IPS-15b (cell line): ENCODE data around the gene TNPO1.

Experiments
- H3K27me3 ChIP-seq: one replicate; pipeline ENCODE4 v1.6.1; 2013; ENCODE audit warnings: low read length; ENCODE audit not compliant: control insufficient read depth, insufficient read depth
- H3K36me3 ChIP-seq: one replicate; pipeline ENCODE4 v1.6.1; 2013; ENCODE audit warnings: low read length; ENCODE audit not compliant: control insufficient read depth, insufficient read depth
- H3K4me1 ChIP-seq: one replicate; pipeline ENCODE4 v1.6.1; 2013; ENCODE audit warnings: mild to moderate bottlenecking, low read length; ENCODE audit not compliant: control insufficient read depth, insufficient read depth
- H3K4me3 ChIP-seq: one replicate; pipeline ENCODE4 v1.5.1; 2013; ENCODE audit warnings: low read depth, low read length
- H3K9ac ChIP-seq: one replicate; pipeline ENCODE4 v1.6.1; 2013; ENCODE audit warnings: low read depth, mild to moderate bottlenecking, low read length
- H3K9me3 ChIP-seq: one replicate; pipeline ENCODE4 v1.6.1; 2013; ENCODE audit warnings: mild to moderate bottlenecking, low read length; ENCODE audit not compliant: control insufficient read depth, insufficient read depth

TNPO1 gene

GRCh38 chr5:72860499-72860898 lies 44.0 kb downstream of the TNPO1 start:
- Histone ChIP-seq H3K27me3 (no peaks in the 10 kb centered on the region), H3K9me3 (no peaks in the 10 kb centered on the region), H3K4me3 (no peak overlapping the region), H3K4me1 (no peaks in the 10 kb centered on the region), H3K9ac (no peak overlapping the region), H3K36me3 (peaks cover 15% of the 10 kb centered on the region)

GRCh38 chr5:72871366-72872024 lies 55.0 kb downstream of the TNPO1 start:
- Histone ChIP-seq H3K9me3 (no peaks in the 10 kb centered on the region), H3K9ac (no peak overlapping the region), H3K36me3 (peaks cover 7% of the 10 kb centered on the region), H3K4me1 (no peaks in the 10 kb centered on the region), H3K4me3 (no peak overlapping the region), H3K27me3 (no peaks in the 10 kb centered on the region)

GRCh38 chr5:72878854-72879253 lies 62.4 kb downstream of the TNPO1 start:
- no peak overlapping the region for H3K9ac ChIP-seq
- no peaks in the 10 kb centered on the region for H3K9me3 ChIP-seq
- no peaks in the 10 kb centered on the region for H3K4me1 ChIP-seq
- no peaks in the 10 kb centered on the region for H3K27me3 ChIP-seq
- H3K4me3 ChIP-seq: no peak overlapping the region
- H3K36me3 ChIP-seq: peaks cover 3% of the 10 kb centered on the region

GRCh38 chr5:72882989-72883388 lies 66.5 kb downstream of the TNPO1 start:
- Histone ChIP-seq H3K4me3 (no peak overlapping the region), H3K9me3 (no peaks in the 10 kb centered on the region), H3K36me3 (peaks cover 10% of the 10 kb centered on the region), H3K27me3 (no peaks in the 10 kb centered on the region), H3K9ac (no peak overlapping the region), H3K4me1 (no peaks in the 10 kb centered on the region)

GRCh38 chr5:72883850-72884249 lies 67.4 kb downstream of the TNPO1 start:
- no peak overlapping the region for H3K4me3 ChIP-seq
- H3K27me3 ChIP-seq: no peaks in the 10 kb centered on the region
- no peaks in the 10 kb centered on the region for H3K9me3 ChIP-seq
- no peak overlapping the region for H3K9ac ChIP-seq
- peaks cover 14% of the 10 kb centered on the region for H3K36me3 ChIP-seq
- no peaks in the 10 kb centered on the region for H3K4me1 ChIP-seq

GRCh38 chr5:72884892-72885291 lies 68.4 kb downstream of the TNPO1 start:
- Histone ChIP-seq H3K4me1 (no peaks in the 10 kb centered on the region), H3K36me3 (peaks cover 20% of the 10 kb centered on the region), H3K4me3 (no peak overlapping the region), H3K9me3 (no peaks in the 10 kb centered on the region), H3K27me3 (no peaks in the 10 kb centered on the region), H3K9ac (no peak overlapping the region)

- Histone ChIP-seq H3K27me3 (no peaks in the 10 kb centered on the region), H3K4me3 (no peak overlapping the region), H3K36me3 (peaks cover 20% of the 10 kb centered on the region), H3K9ac (no peak overlapping the region), H3K4me1 (no peaks in the 10 kb centered on the region), H3K9me3 (no peaks in the 10 kb centered on the region)
Measured at GRCh38 chr5:72885824-72886223, 69.4 kb downstream of the TNPO1 start.

GRCh38 chr5:72888595-72888994 lies 72.1 kb downstream of the TNPO1 start:
- H3K4me3 ChIP-seq: no peak overlapping the region
- H3K4me1 ChIP-seq: no peaks in the 10 kb centered on the region
- no peaks in the 10 kb centered on the region for H3K9me3 ChIP-seq
- H3K36me3 ChIP-seq: peaks cover 23% of the 10 kb centered on the region
- H3K9ac ChIP-seq: no peak overlapping the region
- no peaks in the 10 kb centered on the region for H3K27me3 ChIP-seq

- Histone ChIP-seq H3K4me3 (no peak overlapping the region), H3K9ac (no peak overlapping the region), H3K9me3 (no peaks in the 10 kb centered on the region), H3K36me3 (peaks cover 23% of the 10 kb centered on the region), H3K27me3 (no peaks in the 10 kb centered on the region), H3K4me1 (no peaks in the 10 kb centered on the region)
Measured at GRCh38 chr5:72889324-72889723, 72.9 kb downstream of the TNPO1 start.

- Histone ChIP-seq H3K27me3 (no peaks in the 10 kb centered on the region), H3K4me3 (no peak overlapping the region), H3K9ac (no peak overlapping the region), H3K4me1 (no peaks in the 10 kb centered on the region), H3K9me3 (no peaks in the 10 kb centered on the region), H3K36me3 (peaks cover 17% of the 10 kb centered on the region)
Measured at GRCh38 chr5:72892846-72893245, 76.4 kb downstream of the TNPO1 start.

GRCh38 chr5:72895758-72896157 lies 79.3 kb downstream of the TNPO1 start:
- Histone ChIP-seq H3K9ac (no peak overlapping the region), H3K36me3 (peaks cover 6% of the 10 kb centered on the region), H3K4me1 (no peaks in the 10 kb centered on the region), H3K4me3 (no peak overlapping the region), H3K9me3 (no peaks in the 10 kb centered on the region), H3K27me3 (no peaks in the 10 kb centered on the region)

- Histone ChIP-seq H3K4me1 (no peaks in the 10 kb centered on the region), H3K27me3 (no peaks in the 10 kb centered on the region), H3K36me3 (peaks cover 7% of the 10 kb centered on the region), H3K4me3 (no peak overlapping the region), H3K9me3 (no peaks in the 10 kb centered on the region), H3K9ac (no peak overlapping the region)
Measured at GRCh38 chr5:72906806-72907205, 90.3 kb downstream of the TNPO1 start.
